OCI-LY1 (cell line): Measurements from ENCODE around the gene XRCC4.
"Not testable (repeated sequence)": the region's sequence is repeated elsewhere in the genome, so short reads cannot be mapped to it uniquely, and the experiment has no call there.

Source experiments
- H2AFZ ChIP-seq: fragments of 200-600 bp; sonication (generic), shearing (Covaris generic); 2 replicates; pipeline ENCODE4 v1.6.0; 2014; ENCODE audit warnings: antibody characterized with exemption, mild to moderate bottlenecking, low read length
- H3F3A ChIP-seq: fragments of 200-600 bp; sonication (generic), shearing (Covaris generic); 2 replicates; pipeline ENCODE4 v1.6.0; 2014; ENCODE audit warnings: mild to moderate bottlenecking, antibody characterized with exemption, low read length, moderate library complexity; ENCODE audit not compliant: insufficient read depth
- H3K27ac ChIP-seq: fragments of 200-600 bp; sonication (generic); 2 replicates; pipeline ENCODE4 v1.5.1; 2014; ENCODE audit warnings: low read length, mixed run types, mild to moderate bottlenecking, low read depth; ENCODE audit not compliant: poor library complexity, severe bottlenecking
- H3K27me3 ChIP-seq: fragments of 200-600 bp; sonication (generic); 2 replicates; pipeline ENCODE4 v1.6.0; 2014; ENCODE audit warnings: antibody characterized with exemption, mild to moderate bottlenecking, low read length, moderate library complexity; ENCODE audit not compliant: insufficient read depth
- H3K36me3 ChIP-seq: fragments of 200-600 bp; sonication (generic); 2 replicates; pipeline ENCODE4 v1.6.1; 2014; ENCODE audit warnings: mild to moderate bottlenecking, antibody characterized with exemption, low read length, moderate library complexity, mixed read lengths; ENCODE audit not compliant: insufficient read depth
- H3K4me1 ChIP-seq: fragments of 200-600 bp; sonication (generic); 2 replicates; pipeline ENCODE4 v1.5.1; 2014; ENCODE audit warnings: mild to moderate bottlenecking, low read length, moderate library complexity; ENCODE audit not compliant: insufficient read depth, severe bottlenecking
- H3K4me2 ChIP-seq: fragments of 200-600 bp; sonication (generic), shearing (Covaris generic); 2 replicates; pipeline ENCODE4 v1.6.1; 2014; ENCODE audit warnings: low read length
- H3K4me3 ChIP-seq: fragments of 200-600 bp; sonication (generic); 2 replicates; pipeline ENCODE4 v1.5.1; 2014; ENCODE audit warnings: low read length, low read depth, mild to moderate bottlenecking, mixed read lengths; ENCODE audit not compliant: poor library complexity, severe bottlenecking
- H3K79me2 ChIP-seq: fragments of 200-600 bp; shearing (Covaris generic); 2 replicates; pipeline ENCODE4 v1.6.1; 2016; ENCODE audit warnings: mixed run types, low read length, mixed read lengths; ENCODE audit not compliant: insufficient read depth
- H3K9ac ChIP-seq: fragments of 200-600 bp; sonication (generic), shearing (Covaris generic); 2 replicates; pipeline ENCODE4 v1.6.1; 2014; ENCODE audit warnings: mild to moderate bottlenecking, low read length, mixed read lengths
- H3K9me2 ChIP-seq: fragments of 200-600 bp; sonication (generic), shearing (Covaris generic); 2 replicates; pipeline ENCODE4 v1.6.1; 2014; ENCODE audit warnings: low read depth, mild to moderate bottlenecking, low read length, mixed read lengths
- H3K9me3 ChIP-seq: fragments of 200-600 bp; shearing (Covaris generic); 2 replicates; pipeline ENCODE4 v1.6.1; 2014; ENCODE audit warnings: low read length, mixed read lengths
- H4K20me1 ChIP-seq: fragments of 200-600 bp; sonication (generic), shearing (Covaris generic); 2 replicates; pipeline ENCODE4 v1.6.0; 2016; ENCODE audit warnings: mild to moderate bottlenecking, low read length; ENCODE audit not compliant: insufficient read depth
- EZH2 ChIP-seq: fragments of 200-600 bp; sonication (generic), shearing (Covaris generic); IDR thresholded peaks from 2 replicates; pipeline ENCODE4 v1.8.0; 2017; ENCODE audit warnings: borderline replicate concordance, mixed run types, mild to moderate bottlenecking, antibody characterized with exemption, low read length, moderate library complexity, mixed read lengths
- TF ChIP-seq, protein P1 (sequence below): fragments of 200-600 bp; sonication (generic), shearing (Covaris generic); IDR thresholded peaks from 2 replicates; pipeline ENCODE4 v1.5.1; 2017; ENCODE audit warnings: mild to moderate bottlenecking, antibody characterized with exemption, low read length, moderate library complexity, mixed read lengths

Gene XRCC4

DNA sequence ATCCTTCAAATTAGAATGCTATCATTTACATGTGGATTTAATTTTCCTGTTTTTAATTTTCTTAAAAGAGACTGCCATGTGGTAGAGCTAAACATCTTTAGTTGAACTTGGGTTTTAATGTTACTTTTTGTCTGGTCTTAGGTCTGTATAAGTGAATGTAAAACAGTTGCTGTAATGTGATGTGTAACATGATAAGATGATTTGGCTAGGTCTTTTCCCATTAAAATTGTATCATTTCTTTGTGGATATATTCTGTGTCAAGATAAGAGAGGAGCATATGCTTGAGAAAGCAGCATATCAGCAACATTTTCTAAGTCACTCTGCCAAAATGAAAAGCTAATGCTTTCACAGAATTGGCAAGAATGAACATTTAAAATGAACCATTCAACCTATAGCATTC, 18.6 kb upstream of the XRCC4 start:
- Histone ChIP-seq H3K4me2 (no peak overlapping the region), H3K9me3 (no peaks in the 10 kb centered on the region), H4K20me1 (no peaks in the 10 kb centered on the region), H3K4me3 (no peak overlapping the region), H3K9ac (no peak overlapping the region), H3F3A (0 out of 2 replicates have a peak, but pooled peaks cover 2% of the 10 kb centered on the region), H3K27me3 (no peaks in the 10 kb centered on the region), H3K79me2 (no peaks in the 10 kb centered on the region), H2AFZ (no peak overlapping the region), H3K27ac (no peak overlapping the region), H3K4me1 (no peaks in the 10 kb centered on the region), H3K36me3 (peaks cover 66% of the 10 kb centered on the region), H3K9me2 (no peaks in the 10 kb centered on the region)
- TF ChIP-seq, protein P1, sequence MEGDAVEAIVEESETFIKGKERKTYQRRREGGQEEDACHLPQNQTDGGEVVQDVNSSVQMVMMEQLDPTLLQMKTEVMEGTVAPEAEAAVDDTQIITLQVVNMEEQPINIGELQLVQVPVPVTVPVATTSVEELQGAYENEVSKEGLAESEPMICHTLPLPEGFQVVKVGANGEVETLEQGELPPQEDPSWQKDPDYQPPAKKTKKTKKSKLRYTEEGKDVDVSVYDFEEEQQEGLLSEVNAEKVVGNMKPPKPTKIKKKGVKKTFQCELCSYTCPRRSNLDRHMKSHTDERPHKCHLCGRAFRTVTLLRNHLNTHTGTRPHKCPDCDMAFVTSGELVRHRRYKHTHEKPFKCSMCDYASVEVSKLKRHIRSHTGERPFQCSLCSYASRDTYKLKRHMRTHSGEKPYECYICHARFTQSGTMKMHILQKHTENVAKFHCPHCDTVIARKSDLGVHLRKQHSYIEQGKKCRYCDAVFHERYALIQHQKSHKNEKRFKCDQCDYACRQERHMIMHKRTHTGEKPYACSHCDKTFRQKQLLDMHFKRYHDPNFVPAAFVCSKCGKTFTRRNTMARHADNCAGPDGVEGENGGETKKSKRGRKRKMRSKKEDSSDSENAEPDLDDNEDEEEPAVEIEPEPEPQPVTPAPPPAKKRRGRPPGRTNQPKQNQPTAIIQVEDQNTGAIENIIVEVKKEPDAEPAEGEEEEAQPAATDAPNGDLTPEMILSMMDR = no peak
- no peak for TF ChIP-seq EZH2

DNA sequence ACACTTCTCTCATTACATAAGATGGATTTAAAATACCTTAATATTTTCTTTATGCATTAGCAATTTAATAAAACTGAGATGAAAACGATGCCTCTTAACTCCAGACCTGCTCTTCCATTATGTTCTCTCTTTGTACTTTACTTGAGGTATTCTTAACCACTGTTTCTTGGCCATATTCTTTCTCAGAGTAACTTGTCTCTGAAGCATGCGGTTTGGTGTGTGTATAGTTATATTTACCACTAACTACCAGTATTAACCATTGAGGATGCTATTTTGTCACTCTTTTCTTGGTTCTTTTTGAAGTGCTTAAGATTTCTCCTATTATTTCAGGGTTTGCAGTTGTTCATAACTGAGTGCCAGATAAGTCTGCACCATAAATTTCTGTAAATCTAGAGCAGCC, 18.0 kb upstream of the XRCC4 start:
- H3K27ac ChIP-seq = no peak overlapping the region
- no peak overlapping the region for H3K4me3 ChIP-seq

DNA sequence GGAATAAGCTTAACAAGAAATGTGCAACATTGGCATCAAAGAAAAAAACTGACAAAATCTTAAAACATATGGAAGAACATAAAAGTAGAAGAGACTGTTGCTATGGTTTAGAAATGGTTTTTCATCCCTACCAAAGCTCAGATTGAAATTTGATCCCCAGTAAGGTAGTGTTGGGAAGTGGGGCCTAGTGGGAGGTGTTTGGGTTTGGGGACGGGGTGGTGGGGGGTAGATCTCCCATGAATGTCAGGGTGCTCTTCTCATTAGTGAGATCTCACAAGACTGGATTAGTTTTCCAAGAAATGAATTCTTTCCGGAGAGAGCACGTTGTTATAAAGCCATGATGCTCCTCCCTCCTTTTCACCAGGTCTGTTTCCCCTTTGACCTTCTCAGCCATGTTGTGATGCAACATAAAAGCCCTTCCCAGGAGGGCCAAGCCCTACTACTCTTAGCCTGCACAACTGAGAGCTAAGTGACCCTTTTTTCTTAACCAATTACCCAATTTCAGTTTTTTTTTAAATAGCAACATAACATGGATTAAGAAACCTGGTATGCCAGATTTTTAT, 10.7 kb upstream of the XRCC4 start:
- no peaks in the 10 kb centered on the region for H3K27me3 ChIP-seq
- H3K9me3 ChIP-seq = no peaks in the 10 kb centered on the region
- H3K79me2 ChIP-seq = peaks cover 75% of the 10 kb centered on the region
- H3K27ac ChIP-seq = no peak overlapping the region
- no peak overlapping the region for H3K9ac ChIP-seq
- H4K20me1 ChIP-seq = no peaks in the 10 kb centered on the region
- H3K4me1 ChIP-seq = no peaks in the 10 kb centered on the region
- H3K4me3 ChIP-seq = no peak overlapping the region
- H2AFZ ChIP-seq = no peak overlapping the region
- no peak overlapping the region for H3K4me2 ChIP-seq
- TF ChIP-seq EZH2 = no peak
- TF ChIP-seq, protein P1 = no peak
- peaks cover 48% of the 10 kb centered on the region for H3K36me3 ChIP-seq
- no peaks in the 10 kb centered on the region for H3K9me2 ChIP-seq
- H3F3A ChIP-seq = no peaks in the 10 kb centered on the region

More for the DNA sequence above, 18.0 kb upstream of the XRCC4 start:
- H3K9me3 ChIP-seq = no peaks in the 10 kb centered on the region
- H2AFZ ChIP-seq = no peak overlapping the region
- no peaks in the 10 kb centered on the region for H3K9me2 ChIP-seq
- no peaks in the 10 kb centered on the region for H3K4me1 ChIP-seq
- H3F3A ChIP-seq = 0 out of 2 replicates have a peak, but pooled peaks cover 2% of the 10 kb centered on the region
- H3K27me3 ChIP-seq = no peaks in the 10 kb centered on the region
- H4K20me1 ChIP-seq = no peaks in the 10 kb centered on the region
- H3K79me2 ChIP-seq = peaks cover 3% of the 10 kb centered on the region; the same call in 1 of the 2 replicates
- H3K4me2 ChIP-seq = no peak overlapping the region
- H3K36me3 ChIP-seq = peaks cover 66% of the 10 kb centered on the region
- no peak for TF ChIP-seq EZH2
- TF ChIP-seq, protein P1 = no peak
- H3K9ac ChIP-seq = no peak overlapping the region

DNA sequence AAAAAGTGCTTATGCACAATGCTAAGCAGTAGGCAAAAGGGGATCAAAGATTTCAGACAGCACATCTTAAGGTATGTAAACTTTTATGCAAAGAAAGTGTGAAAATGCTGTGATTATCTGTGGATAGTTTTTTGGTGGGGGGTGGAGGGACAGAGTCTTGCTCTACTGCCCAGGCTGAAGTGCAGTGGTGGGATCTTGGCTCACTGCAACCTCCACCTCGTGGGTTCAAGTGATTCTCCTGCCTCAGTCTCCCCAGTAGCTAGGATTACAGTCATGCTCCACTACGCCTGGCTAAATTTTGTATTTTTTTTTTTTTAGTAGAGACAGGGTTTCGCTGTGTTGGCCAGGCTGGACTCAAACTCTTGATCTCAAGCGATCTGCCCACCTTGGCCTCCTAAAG, 10.0 kb upstream of the XRCC4 start:
- not testable (repeated sequence) for H3K27me3 ChIP-seq, H3K4me1 ChIP-seq, H3K4me2 ChIP-seq, H2AFZ ChIP-seq, H3K27ac ChIP-seq, H3K9me2 ChIP-seq, H3K9me3 ChIP-seq, H3F3A ChIP-seq, H4K20me1 ChIP-seq, H3K4me3 ChIP-seq, H3K9ac ChIP-seq
- H3K36me3 ChIP-seq = peaks cover 51% of the 10 kb centered on the region
- H3K79me2 ChIP-seq = peaks cover 82% of the 10 kb centered on the region
